HG03025 (cell line): ENCODE data around the gene PTH2.
"Not testable (repeated sequence)": the region's sequence is repeated elsewhere in the genome, so short reads cannot be mapped to it uniquely, and the experiment has no call there.

Experiments used
- ATAC-seq: cut with Tn5 transposase; IDR thresholded peaks from one replicate; pipeline ENCODE4 v1.9.1; 2021; ENCODE audit warnings: mild to moderate bottlenecking, moderate library complexity; ENCODE audit not compliant: unreplicated experiment, low FRiP score

The PTH2 gene

GRCh38 chr19:49390131-49390928, 32.9 kb downstream of the PTH2 start:
- ATAC-seq: no peak

- no peak for ATAC-seq
Observed at GRCh38 chr19:49389406-49389805, 33.8 kb downstream of the PTH2 start.

GRCh38 chr19:49387936-49388372, 35.3 kb downstream of the PTH2 start, which contains the start of gene KASH5:
Gene KASH5 (plus strand): TSS chr19:49388249. CDS start chr19:49390884, 2,635 bp downstream.
- no peak for ATAC-seq

GRCh38 chr19:49383599-49383998, 39.6 kb downstream of the PTH2 start:
- ATAC-seq: no peak

- ATAC-seq: no peak
Observed at GRCh38 chr19:49382639-49383038, 40.6 kb downstream of the PTH2 start.

- ATAC-seq: no peak
Observed at GRCh38 chr19:49380391-49380790, 42.9 kb downstream of the PTH2 start.

GRCh38 chr19:49378512-49378911, 44.7 kb downstream of the PTH2 start:
- no peak for ATAC-seq

GRCh38 chr19:49374665-49375434, 48.4 kb downstream of the PTH2 start:
- ATAC-seq: no peak

GRCh38 chr19:49373174-49373573, 50.1 kb downstream of the PTH2 start:
- ATAC-seq: not testable (repeated sequence)
